Stimulated activated CD8-positive, alpha-beta memory T cell treated with anti-CD3 and anti-CD28 coated beads, Interleukin-2, amount 100 ng/mL, for 1 hour (primary cell): ENCODE measurements around the gene FNDC3A.
A peak's percentile ranks its signal among the peaks of the same experiment; 100 is the strongest.

ENCODE experiments used
- DNase-seq, 2 donors: peaks; one replicate each; pipeline ENCODE4 v3.0.0-alpha.2; 2020; ENCODE audit warnings: low read depth in 2 of 2

FNDC3A gene, protein sequence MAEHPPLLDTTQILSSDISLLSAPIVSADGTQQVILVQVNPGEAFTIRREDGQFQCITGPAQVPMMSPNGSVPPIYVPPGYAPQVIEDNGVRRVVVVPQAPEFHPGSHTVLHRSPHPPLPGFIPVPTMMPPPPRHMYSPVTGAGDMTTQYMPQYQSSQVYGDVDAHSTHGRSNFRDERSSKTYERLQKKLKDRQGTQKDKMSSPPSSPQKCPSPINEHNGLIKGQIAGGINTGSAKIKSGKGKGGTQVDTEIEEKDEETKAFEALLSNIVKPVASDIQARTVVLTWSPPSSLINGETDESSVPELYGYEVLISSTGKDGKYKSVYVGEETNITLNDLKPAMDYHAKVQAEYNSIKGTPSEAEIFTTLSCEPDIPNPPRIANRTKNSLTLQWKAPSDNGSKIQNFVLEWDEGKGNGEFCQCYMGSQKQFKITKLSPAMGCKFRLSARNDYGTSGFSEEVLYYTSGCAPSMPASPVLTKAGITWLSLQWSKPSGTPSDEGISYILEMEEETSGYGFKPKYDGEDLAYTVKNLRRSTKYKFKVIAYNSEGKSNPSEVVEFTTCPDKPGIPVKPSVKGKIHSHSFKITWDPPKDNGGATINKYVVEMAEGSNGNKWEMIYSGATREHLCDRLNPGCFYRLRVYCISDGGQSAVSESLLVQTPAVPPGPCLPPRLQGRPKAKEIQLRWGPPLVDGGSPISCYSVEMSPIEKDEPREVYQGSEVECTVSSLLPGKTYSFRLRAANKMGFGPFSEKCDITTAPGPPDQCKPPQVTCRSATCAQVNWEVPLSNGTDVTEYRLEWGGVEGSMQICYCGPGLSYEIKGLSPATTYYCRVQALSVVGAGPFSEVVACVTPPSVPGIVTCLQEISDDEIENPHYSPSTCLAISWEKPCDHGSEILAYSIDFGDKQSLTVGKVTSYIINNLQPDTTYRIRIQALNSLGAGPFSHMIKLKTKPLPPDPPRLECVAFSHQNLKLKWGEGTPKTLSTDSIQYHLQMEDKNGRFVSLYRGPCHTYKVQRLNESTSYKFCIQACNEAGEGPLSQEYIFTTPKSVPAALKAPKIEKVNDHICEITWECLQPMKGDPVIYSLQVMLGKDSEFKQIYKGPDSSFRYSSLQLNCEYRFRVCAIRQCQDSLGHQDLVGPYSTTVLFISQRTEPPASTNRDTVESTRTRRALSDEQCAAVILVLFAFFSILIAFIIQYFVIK

DNA sequence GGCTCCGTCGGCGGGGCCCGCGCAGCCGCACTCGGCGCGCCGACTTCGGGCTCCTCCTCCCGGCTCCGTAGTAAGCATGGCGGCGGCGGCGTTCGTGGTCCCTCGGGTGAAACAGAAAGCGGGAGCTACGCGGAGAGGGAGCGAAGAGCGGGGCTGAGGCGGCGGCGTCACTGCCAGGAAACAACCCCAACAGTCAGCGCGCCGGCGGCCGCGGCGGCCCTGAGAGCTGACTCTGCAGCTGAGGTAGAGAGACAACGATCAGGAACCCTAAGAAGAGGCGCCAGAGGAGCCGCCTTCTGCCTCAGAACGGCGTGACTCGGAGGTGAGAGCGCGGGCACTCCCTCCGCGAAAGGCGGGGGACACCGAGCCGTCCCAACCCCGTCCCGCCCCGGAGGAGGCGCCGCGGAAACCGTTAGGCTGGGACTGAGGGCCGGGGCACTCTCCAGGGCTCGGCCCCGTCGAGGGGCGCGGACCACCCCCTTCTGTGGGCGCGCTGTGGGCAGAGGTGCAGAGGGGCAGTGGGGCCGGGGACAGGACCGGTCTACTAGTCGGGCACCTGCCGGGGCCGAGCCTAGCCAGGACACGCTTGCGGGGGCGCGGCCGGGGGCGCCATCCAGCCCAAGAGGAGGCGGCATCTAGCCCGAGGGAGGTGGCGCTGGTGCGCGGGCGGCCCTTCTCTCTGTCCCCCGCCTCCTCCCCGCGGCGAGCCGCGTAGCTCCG lies at the start of gene FNDC3A:
TSS of gene FNDC3A (plus strand) at position 57 of the 720 bp plus-strand sequence. CDS start 30,279 bp downstream, outside the sequence.
- peak; percentile 62 to 71 for DNase-seq

DNA sequence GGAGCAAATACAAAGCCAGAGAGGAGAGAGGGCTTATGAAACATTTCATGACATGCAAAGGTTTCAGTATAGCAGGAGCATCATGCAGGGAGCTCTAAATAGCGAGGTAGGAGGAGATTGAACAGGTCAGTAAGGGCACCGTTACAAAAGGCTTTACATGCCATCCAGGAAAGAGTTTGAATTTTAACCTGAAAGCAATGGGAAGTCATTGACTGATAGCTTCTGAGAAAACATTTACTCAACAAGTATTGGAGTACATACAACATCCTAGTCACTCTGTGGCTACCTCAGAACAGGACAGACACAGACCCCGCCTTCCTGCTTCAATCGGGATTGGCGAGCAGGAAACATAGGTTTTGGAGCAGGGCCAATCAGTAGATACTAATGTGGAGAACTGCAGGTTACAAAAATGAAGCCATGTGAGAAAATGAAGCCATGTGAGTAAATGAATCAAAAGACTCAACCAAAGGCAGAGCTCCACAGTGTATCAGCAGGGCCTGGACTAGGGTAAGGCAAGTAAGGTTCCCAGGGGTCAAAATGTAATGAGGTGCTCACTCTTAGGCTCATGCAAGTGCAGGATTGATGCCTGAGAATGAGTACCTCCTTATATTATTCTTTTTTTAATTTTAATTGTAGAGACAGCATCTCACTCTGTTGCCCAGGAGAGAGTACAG lies 46.8 kb upstream of the FNDC3A start:
- no peak for DNase-seq

DNA sequence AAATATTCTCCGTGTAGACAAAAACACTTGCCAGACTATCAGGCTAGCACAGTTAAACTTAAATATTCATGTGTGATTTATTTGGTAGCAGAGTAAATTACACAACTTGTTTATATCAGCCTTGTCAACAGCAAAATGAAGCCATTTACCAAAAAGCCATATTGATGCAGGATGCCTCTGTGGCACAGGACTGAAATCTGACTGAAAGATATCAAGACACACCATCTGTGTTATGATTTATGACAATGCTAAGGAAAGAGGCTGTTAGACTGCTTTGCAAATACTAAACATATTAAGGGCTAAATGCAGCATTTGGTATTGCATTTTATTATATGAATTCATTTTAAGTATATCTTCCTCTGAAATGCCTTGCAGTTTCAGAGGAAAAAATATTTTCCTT lies 44.8 kb upstream of the FNDC3A start:
- no peak for DNase-seq

DNA sequence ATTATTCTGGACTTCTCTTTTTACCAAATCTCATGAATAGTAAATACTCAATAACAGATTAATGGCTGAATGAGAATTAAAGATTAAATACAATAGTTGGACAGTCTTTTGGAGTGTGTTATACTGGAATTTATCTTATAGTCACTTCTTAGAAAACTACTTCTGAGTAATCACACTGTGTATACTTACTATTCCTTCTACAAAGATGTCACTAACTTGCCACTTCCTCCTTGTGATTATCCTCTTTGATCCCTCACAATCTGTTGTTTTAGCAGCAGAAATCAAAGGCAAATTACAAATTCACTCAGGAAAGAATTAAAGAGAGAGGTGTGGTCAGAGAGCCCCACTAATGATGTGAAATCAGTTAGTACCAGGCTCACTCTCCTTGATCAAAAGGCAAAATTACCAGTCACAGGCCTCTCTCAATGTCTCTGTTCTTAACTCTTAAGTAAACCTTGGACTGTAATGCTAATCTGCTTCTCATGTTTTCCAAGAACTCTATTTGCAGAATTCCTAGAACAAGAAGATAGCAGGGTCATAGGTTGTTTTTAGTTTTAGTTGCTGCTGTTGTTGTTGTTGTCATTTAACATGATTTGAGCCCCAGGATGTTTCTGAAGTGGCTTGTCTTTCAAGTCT lies 37.3 kb upstream of the FNDC3A start:
- no peak for DNase-seq

DNA sequence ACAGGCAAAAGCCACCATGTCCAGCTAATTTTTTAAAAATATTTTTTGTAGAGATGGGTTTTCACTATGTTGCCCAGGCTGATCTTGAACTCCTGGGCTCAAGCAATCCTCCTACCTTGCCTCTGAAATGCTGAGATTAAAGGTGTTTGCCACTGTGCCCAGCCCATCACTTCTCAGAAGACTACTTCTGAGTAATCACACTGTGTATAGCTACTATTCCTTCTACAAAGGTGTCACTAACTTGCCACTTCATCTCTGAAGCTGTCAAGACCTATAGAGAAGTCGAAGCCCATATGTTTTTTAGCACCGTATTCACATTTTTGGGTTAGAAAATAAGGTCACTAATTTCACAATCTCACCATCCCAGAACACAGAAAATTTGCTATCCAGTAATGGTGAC lies 36.0 kb upstream of the FNDC3A start:
- no peak for DNase-seq

DNA sequence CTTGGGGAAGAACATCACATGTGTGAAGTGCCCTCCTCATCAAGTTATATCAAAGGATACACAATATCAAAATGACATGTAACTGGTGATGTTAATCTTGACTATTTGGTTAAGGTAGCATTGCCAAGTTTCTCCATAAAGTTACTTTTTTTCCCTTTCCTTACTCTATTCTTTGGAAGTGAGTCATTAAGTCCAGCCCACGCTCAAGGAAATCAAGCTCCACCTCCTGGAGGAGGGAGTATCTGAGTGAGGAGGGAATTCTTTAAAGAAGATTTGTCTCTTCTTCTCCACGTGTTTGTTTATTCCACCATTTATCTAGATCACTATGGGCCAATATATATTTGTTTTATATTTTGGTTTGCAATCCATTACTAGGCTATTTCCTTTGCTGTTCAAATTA lies 33.6 kb upstream of the FNDC3A start:
- no peak for DNase-seq

DNA sequence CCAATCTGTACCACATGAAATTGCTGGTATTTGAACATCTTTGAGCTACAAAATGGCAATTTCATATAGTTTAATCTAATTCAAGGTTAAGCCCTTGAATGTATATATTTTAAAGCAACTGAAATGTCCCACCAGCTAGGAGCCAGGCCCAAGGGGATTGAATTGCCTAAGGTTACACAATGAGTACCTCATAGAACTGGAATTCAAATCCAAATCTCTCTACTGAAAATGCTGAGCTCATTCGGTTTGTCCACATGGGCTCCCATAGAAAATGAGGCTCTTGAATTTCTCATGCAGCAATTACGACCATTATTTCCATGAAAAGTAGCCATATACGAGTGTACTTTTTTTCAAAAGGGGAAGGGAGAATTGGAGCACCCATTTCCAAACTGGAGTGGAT lies 31.5 kb upstream of the FNDC3A start:
- no peak for DNase-seq

DNA sequence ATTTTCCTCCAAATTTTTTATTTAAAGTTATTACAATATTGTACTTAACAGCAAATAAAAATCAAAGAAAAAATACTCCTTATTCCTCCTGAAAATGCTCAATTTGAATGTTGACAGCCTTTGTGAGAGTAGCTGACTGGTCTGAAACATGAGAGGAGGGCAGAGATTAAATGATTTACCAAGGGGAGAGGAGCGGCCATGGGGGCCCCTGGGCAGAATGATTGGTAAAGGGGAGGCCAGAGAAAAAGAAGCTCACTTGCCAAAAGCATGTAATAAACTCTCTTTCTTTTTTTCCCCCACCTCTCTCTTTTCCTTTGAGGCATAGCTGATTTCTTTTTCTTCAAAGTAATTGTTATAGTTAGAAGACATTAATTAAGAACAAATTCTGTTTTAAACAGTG lies 30.1 kb upstream of the FNDC3A start:
- no peak for DNase-seq

DNA sequence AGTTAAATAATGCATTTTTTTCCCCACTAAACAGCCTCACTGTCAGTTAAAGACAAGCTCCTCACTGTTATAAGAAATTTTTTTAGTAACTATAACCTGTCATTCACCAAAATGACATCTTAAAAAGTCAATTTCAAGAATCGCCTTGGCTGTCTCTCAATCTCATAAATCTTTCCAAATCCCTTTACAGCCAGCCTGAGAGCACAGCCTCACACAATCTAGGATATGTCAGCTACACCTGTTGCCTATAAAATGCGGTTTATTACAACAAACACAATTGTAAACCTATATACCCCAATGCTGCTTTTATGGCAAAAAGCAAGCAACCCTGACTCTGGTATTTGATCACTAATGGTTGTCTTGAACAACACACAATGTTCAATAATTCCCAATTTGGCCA lies 29.5 kb upstream of the FNDC3A start:
- DNase-seq = no peak

DNA sequence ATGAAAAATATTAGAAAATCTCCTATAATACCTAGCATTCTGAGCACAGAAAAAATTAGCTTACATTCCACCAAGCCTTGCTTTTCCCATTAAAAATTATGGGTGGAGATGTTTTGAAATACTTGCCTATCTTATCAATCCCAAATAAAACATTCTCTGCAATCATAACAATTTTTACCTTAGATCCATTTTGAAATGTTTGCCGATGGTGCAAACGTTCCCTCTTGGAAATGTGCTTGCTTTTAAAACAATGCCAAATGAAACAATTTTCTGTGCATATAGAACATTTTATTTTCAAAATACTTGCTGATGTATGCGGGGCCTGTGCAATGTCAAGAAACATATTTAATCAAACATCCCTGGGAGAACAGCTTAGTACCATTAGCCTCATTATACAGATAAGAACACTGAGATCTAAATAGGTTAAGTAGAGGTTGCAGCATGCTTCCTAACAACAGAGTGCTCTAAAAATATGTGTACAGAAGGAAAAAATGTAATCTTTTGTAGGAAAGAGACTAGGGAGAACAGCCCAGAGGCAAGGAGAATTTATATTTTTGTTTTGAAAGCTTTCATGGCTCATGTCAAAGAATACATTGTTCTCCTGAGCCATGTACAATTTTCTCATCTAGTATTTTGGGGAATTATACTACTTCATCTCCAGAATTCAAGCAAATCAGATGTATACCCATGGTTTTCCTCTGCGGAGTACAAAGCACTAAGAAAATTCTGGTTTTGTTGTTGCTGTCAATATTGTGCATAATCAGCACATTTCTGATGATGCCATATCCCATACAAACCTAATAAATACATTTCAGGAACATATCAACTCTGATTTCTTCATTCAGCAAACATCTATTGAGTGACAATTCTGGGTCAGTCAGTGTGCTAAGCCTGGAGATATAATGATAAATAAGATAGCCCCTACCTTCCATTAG lies 25.9 kb upstream of the FNDC3A start:
- no peak for DNase-seq

DNA sequence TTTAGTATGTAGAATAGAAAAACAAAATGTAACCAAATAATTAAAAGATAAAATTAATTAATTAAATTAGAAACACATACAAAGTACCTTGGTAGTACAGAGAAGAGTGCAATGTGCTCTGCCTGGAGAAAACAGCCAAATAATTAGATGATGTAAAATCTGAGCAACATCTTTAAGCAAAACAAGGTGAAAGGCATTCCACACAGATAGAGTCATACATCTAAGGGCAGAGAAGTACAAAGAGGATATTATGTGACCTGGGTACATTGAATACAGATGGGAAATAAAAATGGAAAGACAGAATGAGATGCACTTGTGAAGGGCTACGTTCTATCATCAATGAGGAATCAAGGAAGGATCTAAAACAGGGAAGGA lies 25.2 kb upstream of the FNDC3A start:
- DNase-seq = no peak

DNA sequence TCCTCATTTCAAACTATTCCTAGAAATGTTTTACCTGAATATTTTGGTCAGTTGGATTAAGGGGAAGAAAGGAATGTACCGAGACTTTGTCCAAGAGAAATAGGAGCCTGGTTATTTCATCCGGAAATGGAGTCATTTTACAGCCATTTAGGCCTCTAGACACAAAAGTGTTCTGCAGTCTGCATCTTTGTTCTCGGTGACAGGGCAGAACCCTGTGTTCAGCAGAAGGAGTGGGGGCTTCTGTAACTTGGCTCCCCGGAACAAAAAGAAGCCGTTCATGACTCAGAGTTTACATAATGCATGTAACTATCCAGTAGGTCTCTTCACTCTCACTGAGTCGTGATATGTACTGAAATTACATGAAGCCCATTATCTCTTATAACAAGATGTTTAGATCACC lies 21.6 kb upstream of the FNDC3A start:
- no peak for DNase-seq

DNA sequence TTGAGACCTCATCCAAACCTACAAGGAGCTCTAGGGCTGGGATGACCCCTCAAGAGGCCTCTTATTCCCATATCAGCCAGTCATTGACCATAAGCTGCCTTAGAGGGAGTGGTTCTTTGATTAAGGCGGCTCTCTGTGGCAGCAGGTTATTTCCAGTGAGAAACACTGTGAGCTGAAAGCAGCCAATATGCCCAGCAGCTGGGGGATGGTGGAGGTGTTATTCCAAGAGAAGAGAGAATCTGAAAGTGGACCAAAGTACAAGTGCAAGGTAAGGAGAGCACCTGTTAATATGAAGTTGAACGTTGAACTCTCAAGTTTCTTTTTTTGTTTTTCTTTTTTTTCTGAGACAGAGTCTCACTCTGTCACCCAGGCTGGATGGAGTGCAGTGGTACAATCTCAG lies 20.2 kb upstream of the FNDC3A start:
- no peak for DNase-seq

DNA sequence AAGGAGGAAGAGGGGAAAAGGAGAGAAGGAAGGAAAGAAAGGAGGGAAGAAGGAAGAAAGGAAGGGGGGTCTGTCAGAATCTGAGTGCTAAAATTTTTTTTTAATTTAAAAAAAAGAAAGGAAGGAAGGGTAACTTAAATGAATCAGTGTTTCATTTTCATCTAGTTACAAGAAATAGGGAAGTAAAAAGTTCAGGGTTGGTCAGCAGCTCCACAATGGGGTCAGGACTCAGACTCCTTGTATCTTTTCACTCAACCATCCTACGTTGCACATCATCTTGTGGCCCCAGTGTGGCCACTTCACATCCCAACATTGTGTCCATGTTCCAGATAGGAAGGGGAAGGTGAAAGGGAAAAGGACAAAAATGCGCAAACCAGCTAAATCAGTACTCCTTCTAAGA lies 14.3 kb upstream of the FNDC3A start:
- no peak for DNase-seq

DNA sequence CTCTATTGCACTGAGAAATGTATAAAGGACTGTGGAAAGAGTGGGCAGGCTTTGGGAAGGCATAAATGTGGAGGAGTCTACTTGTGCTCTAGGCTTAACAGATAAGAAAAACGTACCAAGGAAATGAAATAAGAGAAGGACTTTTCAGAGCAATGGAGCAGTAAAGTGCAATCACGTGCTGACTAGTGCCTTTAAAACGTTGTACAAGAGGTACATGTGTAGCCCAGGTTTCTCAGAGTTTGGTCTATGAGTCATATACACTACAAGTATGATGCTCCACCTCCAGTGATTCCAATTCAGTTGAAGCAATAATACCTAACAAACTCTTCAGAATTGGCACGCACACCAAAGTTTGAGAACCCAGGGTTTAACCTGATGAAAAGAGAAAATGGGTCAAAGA lies 13.4 kb upstream of the FNDC3A start:
- no peak for DNase-seq

DNA sequence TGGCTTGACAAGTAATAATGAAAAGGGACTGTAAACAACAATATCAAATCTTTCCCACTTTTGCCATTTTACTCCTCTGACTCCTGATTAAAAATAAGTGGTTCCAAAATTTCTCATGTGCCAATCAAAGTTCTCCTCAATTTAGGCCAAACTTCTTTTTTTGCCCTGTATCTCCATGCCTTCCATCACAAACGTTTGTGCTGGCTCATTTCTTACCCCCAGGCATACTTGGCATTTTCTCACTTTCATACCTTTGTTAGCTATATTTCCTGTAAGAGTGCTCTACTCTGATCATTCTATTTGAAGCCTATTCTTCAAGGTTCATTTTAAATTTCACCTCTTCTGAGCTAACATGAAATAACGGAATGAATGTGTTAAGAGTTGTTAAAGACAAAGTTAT lies 10.0 kb upstream of the FNDC3A start:
- DNase-seq = no peak

DNA sequence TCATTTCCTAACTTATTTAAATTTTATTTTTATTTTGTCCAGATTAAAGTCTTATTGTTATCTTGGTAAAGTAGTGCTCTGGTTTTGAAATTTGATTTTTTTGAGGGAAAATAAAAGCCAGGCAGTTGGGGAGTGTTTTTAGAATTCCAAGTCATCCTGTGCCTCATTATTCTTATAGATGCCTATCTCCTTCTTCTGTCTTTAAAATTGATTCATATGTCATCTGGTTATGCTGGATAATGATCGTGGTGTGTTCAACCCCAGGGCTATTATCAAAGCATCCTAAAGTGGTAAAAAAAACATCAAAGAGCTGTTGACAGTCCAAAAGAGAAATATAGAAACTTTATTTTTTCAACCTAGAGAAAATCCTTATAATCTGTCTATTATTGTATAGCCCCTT lies 6.0 kb upstream of the FNDC3A start:
- DNase-seq = no peak

DNA sequence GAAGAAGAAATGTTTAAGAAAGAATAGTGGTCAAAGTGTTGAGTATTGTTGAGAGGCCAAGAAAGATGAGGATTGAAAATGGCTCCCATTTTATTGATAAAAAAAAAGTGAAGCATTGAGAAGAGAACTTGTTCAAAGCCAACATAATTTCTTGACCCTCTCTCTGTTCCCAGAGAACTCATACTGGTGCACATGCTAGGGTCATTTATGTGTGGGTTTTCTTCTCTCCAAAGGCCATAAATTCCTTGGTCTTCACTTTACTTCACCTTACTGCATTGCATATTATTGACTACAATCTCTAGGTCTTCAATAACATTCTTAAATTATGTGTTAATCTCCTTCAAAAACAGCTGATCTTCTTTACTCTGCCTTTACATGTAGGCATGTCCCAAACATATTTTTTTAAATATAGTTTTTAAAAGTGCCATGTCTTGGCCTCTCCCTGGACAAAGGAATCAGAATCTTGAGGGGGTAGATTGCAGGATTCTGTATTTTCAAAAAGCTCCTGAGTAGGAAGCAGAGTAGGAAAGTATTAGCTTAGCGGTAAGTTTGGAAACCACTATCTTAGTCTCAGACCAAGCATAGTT lies 1.8 kb upstream of the FNDC3A start:
- no peak for DNase-seq
